Parathyroid adenoma (tissue), 2 donors: Measurements from ENCODE around the gene INPP5D.

ENCODE experiments used
- H2AFZ ChIP-seq: fragments of 300-600 bp; sonication (generic); one replicate; pipeline ENCODE4 v1.7.0; 2017; ENCODE audit warnings: antibody characterized with exemption, mild to moderate bottlenecking
- H3K27ac ChIP-seq: fragments of 300-600 bp; sonication (generic); one replicate; pipeline ENCODE4 v1.7.0; 2017
- H3K27me3 ChIP-seq: fragments of 300-600 bp; sonication (generic); one replicate; pipeline ENCODE4 v1.7.0; 2017; ENCODE audit warnings: low read length; ENCODE audit not compliant: control insufficient read depth, insufficient read depth
- H3K36me3 ChIP-seq: fragments of 300-600 bp; sonication (generic); one replicate; pipeline ENCODE4 v1.7.0; 2017; ENCODE audit warnings: low read length; ENCODE audit not compliant: control insufficient read depth, insufficient read depth
- H3K4me1 ChIP-seq: fragments of 300-600 bp; sonication (generic); one replicate; pipeline ENCODE4 v1.7.0; 2017; ENCODE audit warnings: control low read depth
- H3K4me2 ChIP-seq: fragments of 300-600 bp; sonication (generic); one replicate; pipeline ENCODE4 v1.7.0; 2017; ENCODE audit warnings: low read length
- H3K4me3 ChIP-seq: fragments of 300-600 bp; sonication (generic); one replicate; pipeline ENCODE4 v1.7.0; 2017; ENCODE audit warnings: low read depth, low read length
- H3K79me2 ChIP-seq: fragments of 300-600 bp; sonication (generic); one replicate; pipeline ENCODE4 v1.7.0; 2017; ENCODE audit warnings: control low read depth
- H3K9ac ChIP-seq: fragments of 300-600 bp; sonication (generic); one replicate; pipeline ENCODE4 v1.7.0; 2017; ENCODE audit warnings: mild to moderate bottlenecking
- H3K9me3 ChIP-seq: fragments of 300-600 bp; sonication (generic); one replicate; pipeline ENCODE4 v1.7.0; 2017; ENCODE audit warnings: low read length; ENCODE audit not compliant: control insufficient read depth
- CTCF ChIP-seq: fragments of 300-600 bp; sonication (generic); IDR thresholded peaks from one replicate; pipeline ENCODE4 v1.7.0; 2017; ENCODE audit warnings: antibody characterized with exemption, mild to moderate bottlenecking
- donor health status: primary hyperparathyroidism.

Gene INPP5D

GRCh38 chr2:233105156-233105895 is 45.2 kb downstream of the INPP5D start:
- Histone ChIP-seq H3K9ac (no peak overlapping the region), H3K9me3 (no peaks in the 10 kb centered on the region), H2AFZ (no peak overlapping the region), H3K27me3 (no peaks in the 10 kb centered on the region), H3K36me3 (no peaks in the 10 kb centered on the region), H3K4me2 (no peak overlapping the region), H3K4me1 (no peaks in the 10 kb centered on the region), H3K79me2 (no peaks in the 10 kb centered on the region), H3K4me3 (no peak overlapping the region), H3K27ac (no peak overlapping the region)
- TF ChIP-seq CTCF = no peak

GRCh38 chr2:233105930-233106329 is 45.8 kb downstream of the INPP5D start:
- Histone ChIP-seq H3K4me2 (no peak overlapping the region), H2AFZ (no peak overlapping the region), H3K9ac (no peak overlapping the region), H3K4me3 (no peak overlapping the region), H3K27me3 (no peaks in the 10 kb centered on the region), H3K27ac (no peak overlapping the region), H3K9me3 (no peaks in the 10 kb centered on the region), H3K36me3 (no peaks in the 10 kb centered on the region), H3K79me2 (no peaks in the 10 kb centered on the region), H3K4me1 (no peaks in the 10 kb centered on the region)
- TF ChIP-seq CTCF = no peak

- Histone ChIP-seq H3K27me3 (no peaks in the 10 kb centered on the region), H3K4me3 (no peak overlapping the region), H3K79me2 (no peaks in the 10 kb centered on the region), H3K4me2 (no peak overlapping the region), H3K27ac (no peak overlapping the region), H3K36me3 (no peaks in the 10 kb centered on the region), H2AFZ (no peak overlapping the region), H3K9ac (no peak overlapping the region), H3K4me1 (no peaks in the 10 kb centered on the region), H3K9me3 (no peaks in the 10 kb centered on the region)
- no peak for TF ChIP-seq CTCF
These were observed 46.9 kb downstream of the INPP5D start for GRCh38 chr2:233107011-233107410.

GRCh38 chr2:233107831-233108300 is 47.7 kb downstream of the INPP5D start:
- Histone ChIP-seq H3K27ac (no peak overlapping the region), H3K4me1 (no peaks in the 10 kb centered on the region), H2AFZ (no peak overlapping the region), H3K79me2 (no peaks in the 10 kb centered on the region), H3K4me2 (no peak overlapping the region), H3K36me3 (no peaks in the 10 kb centered on the region), H3K4me3 (no peak overlapping the region), H3K9me3 (no peaks in the 10 kb centered on the region), H3K27me3 (no peaks in the 10 kb centered on the region), H3K9ac (no peak overlapping the region)
- TF ChIP-seq CTCF = no peak
